ENCODE data around the gene TBX1. TPM values are rescaled to one million over a fixed set of nuclear protein-coding genes. Genes with fewer than 3 reads are reported as not detected.

The TBX1 gene
- total RNA-seq, 3 donors from 2014 or later: 0.96 to 9.2 (median 2.9) TPM

- TF ChIP-seq CTCF (IDR thresholded peaks at IDR 0.05): no peak
- TF ChIP-seq POLR2A (IDR thresholded peaks at IDR 0.05): no peak
- no peak for TF ChIP-seq POLR2AphosphoS5 (IDR thresholded peaks at IDR 0.05)
Measured at GRCh38 chr22:19734163-19734562, 26.4 kb upstream of the TBX1 start.

DNA sequence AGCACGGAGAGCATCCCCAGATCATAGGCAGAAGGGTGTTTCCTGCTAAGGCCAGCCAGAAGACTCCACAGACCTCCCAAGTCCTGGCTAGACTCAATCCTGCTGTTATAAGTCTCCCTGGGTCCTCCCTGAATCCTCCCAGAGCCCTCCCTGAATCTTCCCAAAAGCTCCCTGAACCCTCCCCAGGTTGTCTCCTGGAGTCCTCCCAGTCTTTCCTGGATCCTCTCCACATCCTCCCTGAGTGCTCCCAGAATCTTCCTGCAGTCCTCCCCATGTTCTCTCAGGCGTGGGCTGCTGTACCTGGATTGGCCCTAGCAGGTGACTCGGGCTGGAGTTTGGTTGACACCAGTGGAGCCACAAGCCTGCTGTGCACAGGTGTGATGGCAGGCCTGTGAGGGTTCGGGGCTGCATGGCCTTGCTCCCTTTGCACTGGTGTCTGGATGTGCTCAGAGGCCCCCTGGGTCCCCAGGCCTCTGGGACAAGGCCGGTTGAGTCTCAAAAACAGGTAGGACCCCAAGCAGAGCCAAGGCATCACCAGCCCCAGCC lies 25.7 kb upstream of the TBX1 start:
- intact Hi-C loops (cut with DNase I; ENCODE audit: low total_unique reads): loop anchor here (5.0 kb wide), 2 partner anchors 182 to 377 kb away; no protein-coding TSS in a partner anchor
- no peaks in the 10 kb centered on the region for H3K4me1 ChIP-seq

More at GRCh38 chr22:19734163-19734562, 26.4 kb upstream of the TBX1 start:
- no peaks in the 10 kb centered on the region for H3K9me3 ChIP-seq
- DNase-seq (ENCODE audit: low spot score in 2 of 2): no peak
- intact Hi-C loops (cut with DNase I; ENCODE audit: low total_unique reads): loop anchor here (5.0 kb wide), 2 partner anchors 183 to 378 kb away; no protein-coding TSS in a partner anchor
- H3K27ac ChIP-seq: no peak overlapping the region
- H3K27me3 ChIP-seq: no peaks in the 10 kb centered on the region
- H3K4me3 ChIP-seq: no peak overlapping the region
- H3K36me3 ChIP-seq: no peaks in the 10 kb centered on the region
- no peaks in the 10 kb centered on the region for H3K4me1 ChIP-seq

DNA sequence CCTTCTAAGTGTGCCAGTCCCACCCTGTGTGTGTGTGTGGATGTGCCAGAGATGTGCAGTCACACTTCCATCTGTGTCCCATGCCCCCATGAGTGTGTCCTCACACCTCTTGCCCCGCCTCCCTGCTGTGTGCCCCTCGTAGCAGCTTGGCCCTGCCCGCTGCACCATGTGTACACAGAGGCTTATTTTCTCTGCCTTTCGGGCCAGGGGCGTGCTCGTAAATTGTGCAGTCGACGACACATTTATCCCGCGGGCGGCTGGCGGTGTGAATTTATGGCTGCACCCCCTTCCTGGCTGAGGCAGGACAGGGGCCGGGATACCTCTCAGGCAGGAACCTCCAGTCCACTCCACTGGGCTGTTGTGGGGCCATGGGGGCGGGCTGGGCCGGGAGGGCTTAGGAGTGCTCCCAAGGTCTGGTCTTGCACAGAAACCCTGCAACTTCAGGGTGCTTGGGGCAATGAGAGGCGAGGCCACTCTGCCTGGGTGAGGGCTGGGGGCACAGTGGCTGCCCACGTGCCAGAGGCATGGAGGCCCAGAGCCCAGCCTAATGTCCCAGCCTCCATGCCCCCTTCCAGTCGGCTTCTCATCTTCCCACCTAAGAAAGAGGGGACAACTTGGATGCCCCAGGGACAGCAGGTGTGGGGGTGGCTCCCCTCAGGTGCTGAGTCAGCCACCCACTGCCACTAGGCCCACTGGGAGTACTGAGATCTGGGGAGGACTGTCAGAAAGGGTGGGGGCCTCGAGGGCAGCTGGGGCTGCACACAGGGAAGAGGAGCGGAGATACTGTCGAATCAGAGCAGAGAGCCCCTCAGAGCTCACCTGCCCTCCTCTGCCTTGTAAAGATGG lies 24.7 kb upstream of the TBX1 start:
- H3K27me3 ChIP-seq: no peaks in the 10 kb centered on the region
- no peaks in the 10 kb centered on the region for H3K9me3 ChIP-seq
- DNase-seq (ENCODE audit: low spot score in 2 of 2): no peak
- no peaks in the 10 kb centered on the region for H3K4me1 ChIP-seq
- no peaks in the 10 kb centered on the region for H3K36me3 ChIP-seq
- intact Hi-C loops (cut with DNase I; ENCODE audit: low total_unique reads): no loop called here
- no peak overlapping the region for H3K4me3 ChIP-seq
- no peak overlapping the region for H3K27ac ChIP-seq
- TF ChIP-seq CTCF (IDR thresholded peaks at IDR 0.05) (no peak), POLR2AphosphoS5 (IDR thresholded peaks at IDR 0.05) (no peak), POLR2A (IDR thresholded peaks at IDR 0.05) (no peak)

More for the DNA sequence above, 25.7 kb upstream of the TBX1 start:
- no peak overlapping the region for H3K4me3 ChIP-seq
- H3K36me3 ChIP-seq: no peaks in the 10 kb centered on the region
- no peak overlapping the region for H3K27ac ChIP-seq
- no peak for TF ChIP-seq POLR2AphosphoS5 (IDR thresholded peaks at IDR 0.05)
- TF ChIP-seq CTCF (IDR thresholded peaks at IDR 0.05): no peak
- TF ChIP-seq POLR2A (IDR thresholded peaks at IDR 0.05): no peak
- no peak for DNase-seq (ENCODE audit: low spot score in 2 of 2)
- no peaks in the 10 kb centered on the region for H3K27me3 ChIP-seq
- no peaks in the 10 kb centered on the region for H3K9me3 ChIP-seq

- Histone ChIP-seq H3K4me3 (no peak overlapping the region), H3K27ac (no peak overlapping the region), H3K36me3 (no peaks in the 10 kb centered on the region), H3K4me1 (no peaks in the 10 kb centered on the region), H3K27me3 (no peaks in the 10 kb centered on the region), H3K9me3 (no peaks in the 10 kb centered on the region)
- DNase-seq (ENCODE audit: low spot score in 2 of 2): no peak
- intact Hi-C loops (cut with DNase I; ENCODE audit: low total_unique reads): no loop called here
- TF ChIP-seq POLR2A (IDR thresholded peaks at IDR 0.05) (no peak), POLR2AphosphoS5 (IDR thresholded peaks at IDR 0.05) (no peak), CTCF (IDR thresholded peaks at IDR 0.05) (no peak)
Measured at GRCh38 chr22:19737846-19738663, 22.5 kb upstream of the TBX1 start.
